ENCODE measurements around the gene CDH4. TPM values are rescaled to one million over a fixed set of nuclear protein-coding genes. Genes with fewer than 3 reads are reported as not detected.

CDH4 gene
- total RNA-seq, 2 donors from 2014 or later = 0.19 to 0.65 TPM

GRCh38 chr20:61985096-61985495 is 733.0 kb downstream of the CDH4 start:
- intact Hi-C loops (cut with DNase I) = loop anchor here in 1 of 2 donors (5.0 kb wide), 1 partner anchor 1108 kb away; no protein-coding TSS in a partner anchor

GRCh38 chr20:61986762-61987321 is 734.8 kb downstream of the CDH4 start:
- intact Hi-C loops (cut with DNase I) = loop anchor here in 1 of 2 donors (5.0 kb wide), 1 partner anchor 1110 kb away; no protein-coding TSS in a partner anchor
- DNase-seq (ENCODE audit: low spot score) = no peak

More at GRCh38 chr20:61985096-61985495, 733.0 kb downstream of the CDH4 start:
- no peak for DNase-seq (ENCODE audit: low spot score)

GRCh38 chr20:61988665-61989064 is 736.6 kb downstream of the CDH4 start:
- DNase-seq (ENCODE audit: low spot score) = no peak
- intact Hi-C loops (cut with DNase I) = loop anchor here in 1 of 2 donors (5.0 kb wide), 1 partner anchor 1111 kb away; no protein-coding TSS in a partner anchor

DNA sequence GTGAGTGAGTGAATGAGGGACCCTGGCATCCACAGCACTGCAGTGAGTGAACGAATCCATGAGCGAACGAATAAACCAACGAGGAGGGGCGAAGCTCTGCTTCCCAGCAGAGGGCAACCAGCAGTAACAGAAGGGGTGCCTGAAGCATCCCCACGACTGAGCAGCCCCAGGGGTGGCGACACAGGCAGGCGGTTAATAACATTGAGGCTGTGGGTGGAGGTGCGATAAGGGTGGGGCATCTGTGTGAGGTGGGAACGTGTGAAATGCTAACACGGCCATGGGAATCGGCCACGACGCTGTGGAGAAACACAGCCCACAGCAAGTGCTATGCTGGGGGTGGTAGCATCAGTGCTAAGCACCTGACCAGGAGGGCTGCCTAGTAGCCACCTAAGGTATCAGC is 737.7 kb downstream of the CDH4 start:
- no peak for DNase-seq (ENCODE audit: low spot score)
- intact Hi-C loops (cut with DNase I) = loop anchor here in 1 of 2 donors (5.0 kb wide), 1 partner anchor 1112 kb away; no protein-coding TSS in a partner anchor

Small RNA genes lying within 50 kb of the gene (microRNA-seq; reads per million reads assigned to microRNA genes)
- 0 reads per million in 2 donors for gene MIR1257 (ENCODE audit: borderline microRNAs expressed in 2 of 2)

Data from posterior vena cava (tissue), 2 donors.